ENCODE results near the gene ZNF79. TPM values are rescaled to one million over a fixed set of nuclear protein-coding genes. Genes with fewer than 3 reads are reported as not detected.

The ZNF79 gene
- total and polyA plus RNA-seq, 2 experiments from 2014 or later: 4.6 to 8.2 TPM

DNA sequence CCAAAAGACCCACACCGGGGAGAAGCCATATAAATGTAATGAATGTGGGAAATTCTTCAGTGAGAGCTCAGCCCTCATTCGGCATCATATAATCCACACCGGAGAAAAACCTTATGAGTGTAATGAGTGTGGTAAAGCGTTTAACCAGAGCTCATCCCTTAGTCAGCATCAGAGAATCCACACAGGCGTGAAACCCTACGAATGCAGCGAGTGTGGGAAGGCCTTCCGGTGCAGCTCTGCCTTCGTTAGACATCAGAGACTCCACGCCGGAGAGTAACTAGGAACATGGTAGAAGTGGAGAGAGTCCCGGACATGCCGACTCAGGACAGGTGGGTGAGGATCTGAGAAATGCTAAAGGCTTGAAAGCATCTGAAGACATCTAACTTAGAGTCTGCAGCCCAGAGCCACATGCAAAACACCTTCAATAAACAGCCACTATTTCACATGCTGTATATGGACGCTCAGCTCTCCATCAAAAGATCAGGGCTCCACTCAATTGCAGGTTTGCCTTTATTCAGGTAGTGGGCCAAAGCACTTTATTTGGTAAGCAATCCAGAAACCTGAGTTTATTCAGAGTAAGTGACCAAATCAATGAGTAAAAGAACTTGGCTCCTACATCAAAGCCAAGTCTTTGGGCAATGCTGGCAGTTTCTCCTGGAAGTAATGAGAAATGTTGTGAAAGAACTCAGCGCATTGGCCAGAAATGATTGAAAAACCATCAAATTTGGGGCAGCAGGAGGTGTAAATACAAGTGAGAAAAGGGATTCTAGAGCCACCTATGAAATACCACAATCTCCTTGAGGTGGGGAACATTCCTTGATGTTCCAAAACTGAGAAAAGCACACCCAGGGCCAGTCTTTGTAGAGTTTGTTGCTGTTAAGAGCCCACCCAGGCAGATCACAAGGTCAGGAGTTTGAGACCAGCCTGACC is 21.0 kb downstream of the ZNF79 start:
- no peak for TF ChIP-seq CTCF (IDR thresholded peaks at IDR 0.05; ENCODE audit: low read depth, low read length)
- Histone ChIP-seq H3K27ac (no peak overlapping the region), H3K4me3 (no peak overlapping the region), H3K4me1 (ENCODE audit: low read depth) (peaks cover 13% of the 10 kb centered on the region), H3K36me3 (peaks cover 63% of the 10 kb centered on the region), H3K27me3 (no peaks in the 10 kb centered on the region), H3K9me3 (ENCODE audit: low read depth) (no peaks in the 10 kb centered on the region)
- DNase-seq (ENCODE audit: low read depth in 1 of 2, low spot score in 1 of 2): peak in 1 of 2 donors; percentile 39

- Histone ChIP-seq H3K27ac (no peak overlapping the region), H3K36me3 (peaks cover 61% of the 10 kb centered on the region)
- TF ChIP-seq CTCF (IDR thresholded peaks at IDR 0.05; ENCODE audit: low read depth, low read length): no peak
Observed at GRCh38 chr9:127445851-127446712, 21.9 kb downstream of the ZNF79 start.

DNA sequence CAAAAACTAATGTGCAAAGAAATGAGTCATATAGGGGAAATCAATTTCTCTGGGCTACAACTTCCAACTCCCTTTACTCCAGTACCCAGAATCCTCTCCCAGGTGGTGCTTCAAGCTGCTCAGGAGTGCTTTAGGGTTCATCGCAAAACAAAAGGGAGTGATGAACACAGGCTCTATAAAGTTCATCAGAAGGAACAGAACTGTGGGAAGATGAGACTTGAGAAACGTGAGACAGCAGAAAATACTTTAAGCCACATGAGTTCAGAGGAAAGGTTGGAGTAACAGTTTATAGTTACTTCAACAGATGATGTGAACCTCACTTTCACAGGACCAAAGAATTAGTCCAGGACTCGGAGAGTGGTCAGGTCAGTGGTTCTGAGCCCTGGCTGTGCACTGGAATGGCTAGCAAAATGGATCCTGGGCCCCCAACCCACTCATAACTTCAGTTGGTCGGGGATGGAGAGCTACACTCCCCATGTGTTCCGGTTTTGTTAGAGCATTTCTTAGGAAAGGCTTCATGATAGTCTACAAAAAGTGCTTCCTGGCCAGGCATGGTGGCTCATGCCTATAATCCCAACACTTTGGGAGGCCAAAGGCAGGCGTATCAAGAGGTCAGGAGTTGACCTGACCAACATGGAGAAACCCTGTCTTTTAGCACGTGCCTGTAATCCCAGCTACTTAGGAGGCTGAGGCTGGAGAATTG is 22.7 kb downstream of the ZNF79 start:
- no peak for DNase-seq (ENCODE audit: low read depth in 1 of 2, low spot score in 1 of 2)
- no peak overlapping the region for H3K4me3 ChIP-seq
- peaks cover 57% of the 10 kb centered on the region for H3K36me3 ChIP-seq
- H3K27me3 ChIP-seq: no peaks in the 10 kb centered on the region
- no peaks in the 10 kb centered on the region for H3K9me3 ChIP-seq (ENCODE audit: low read depth)
- H3K27ac ChIP-seq: no peak overlapping the region
- peaks cover 15% of the 10 kb centered on the region for H3K4me1 ChIP-seq (ENCODE audit: low read depth)
- TF ChIP-seq CTCF (IDR thresholded peaks at IDR 0.05; ENCODE audit: low read depth, low read length): no peak

More at GRCh38 chr9:127445851-127446712, 21.9 kb downstream of the ZNF79 start:
- Histone ChIP-seq H3K4me3 (no peak overlapping the region), H3K27me3 (no peaks in the 10 kb centered on the region), H3K9me3 (ENCODE audit: low read depth) (no peaks in the 10 kb centered on the region), H3K4me1 (ENCODE audit: low read depth) (peaks cover 15% of the 10 kb centered on the region)
- DNase-seq (ENCODE audit: low read depth in 1 of 2, low spot score in 1 of 2): no peak

- Histone ChIP-seq H3K4me1 (ENCODE audit: low read depth) (peaks cover 21% of the 10 kb centered on the region), H3K27me3 (no peaks in the 10 kb centered on the region), H3K36me3 (peaks cover 56% of the 10 kb centered on the region), H3K4me3 (no peak overlapping the region), H3K27ac (no peak overlapping the region), H3K9me3 (ENCODE audit: low read depth) (no peaks in the 10 kb centered on the region)
- no peak for DNase-seq (ENCODE audit: low read depth in 1 of 2, low spot score in 1 of 2)
- no peak for TF ChIP-seq CTCF (IDR thresholded peaks at IDR 0.05; ENCODE audit: low read depth, low read length)
Observed at GRCh38 chr9:127447416-127448111, 23.4 kb downstream of the ZNF79 start.
